ENCODE data around the gene ZNF418.
"Not testable (repeated sequence)": the region's sequence is repeated elsewhere in the genome, so short reads cannot be mapped to it uniquely, and the experiment has no call there.

Gene ZNF418

DNA sequence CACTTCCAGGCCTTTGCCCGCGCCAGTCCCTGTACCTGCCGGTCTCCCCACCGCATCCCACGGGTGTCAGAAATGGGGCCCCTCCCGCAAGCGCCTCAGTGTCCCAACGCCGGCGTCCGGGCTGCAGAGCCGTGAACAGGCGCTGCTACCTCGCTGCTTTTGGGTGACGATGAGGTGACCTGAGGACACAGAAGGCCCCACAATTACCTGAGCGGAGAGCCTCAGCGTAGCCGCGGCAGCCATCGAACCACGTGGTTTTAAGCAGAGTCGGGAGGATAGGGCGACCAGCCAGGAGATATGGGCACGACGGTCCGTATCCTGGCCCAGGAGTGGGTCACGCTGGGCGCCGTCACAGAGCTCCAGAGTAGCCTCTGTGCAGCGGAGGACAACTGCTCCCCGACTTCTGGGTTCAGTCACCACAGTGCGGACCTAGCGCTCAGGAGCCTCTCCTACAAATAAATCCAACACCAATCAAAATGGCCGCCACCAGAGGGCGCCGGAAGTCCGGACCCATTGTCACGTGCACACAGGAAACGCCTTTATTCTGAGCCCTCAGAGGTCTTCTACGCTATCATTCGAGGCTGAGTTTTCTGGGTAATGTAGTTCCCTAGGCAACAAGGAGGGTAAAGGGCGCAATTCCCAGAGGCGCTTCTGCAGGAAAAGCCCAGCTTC lies 46.5 kb downstream of the ZNF418 start, which contains the start of gene ZNF814:
TSS of gene ZNF814 (minus strand) at position 478 of the 672 bp plus-strand sequence. CDS start at position 243, 235 bp downstream.
- peak; percentile 91 for DNase-seq

DNA sequence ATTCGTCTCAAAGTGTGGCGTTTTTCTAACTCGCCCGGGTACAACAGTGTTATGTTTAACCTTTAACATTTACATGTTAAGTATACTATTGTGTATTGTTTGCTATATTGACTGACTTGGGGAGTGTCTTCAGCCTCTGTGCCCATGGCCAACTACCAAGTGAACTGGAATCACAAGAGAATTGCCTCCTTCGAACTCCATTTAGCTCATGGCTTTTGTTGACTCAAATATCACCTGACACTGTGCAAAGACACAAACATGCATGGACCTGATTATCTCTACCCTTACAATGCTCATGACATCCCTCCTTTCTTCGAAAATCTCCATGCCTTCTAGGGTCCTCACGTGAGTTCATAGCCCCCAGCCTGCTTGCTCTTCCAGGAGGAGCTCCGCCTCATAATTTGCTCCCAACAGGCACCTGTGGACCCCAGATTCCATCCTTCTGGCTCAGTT lies 47.1 kb downstream of the ZNF418 start:
- no peak for DNase-seq

GRCh38 chr19:57887195-57887941 lies 47.8 kb downstream of the ZNF418 start:
- no peak for DNase-seq

DNA sequence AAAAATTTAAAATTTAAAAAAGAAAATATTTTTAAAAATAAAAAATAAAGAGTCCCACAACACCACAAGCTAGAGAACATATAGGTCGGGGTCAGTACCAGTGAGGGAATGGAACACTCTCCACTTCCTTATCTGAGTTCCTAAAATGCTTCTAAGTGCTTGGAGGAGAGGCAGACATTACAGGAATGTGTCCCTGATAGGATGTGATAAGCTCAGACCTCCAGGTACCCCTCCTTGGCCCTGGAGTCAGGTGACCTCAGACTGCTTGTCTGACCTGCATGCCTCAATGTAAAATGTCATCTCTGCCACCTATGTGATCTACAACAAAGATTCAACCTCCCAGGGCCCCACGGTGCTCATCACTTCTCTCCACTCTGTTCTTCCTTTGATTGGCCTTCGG lies 49.2 kb downstream of the ZNF418 start:
- no peak for DNase-seq

- DNase-seq, result not testable (repeated sequence)
These were observed 61.1 kb downstream of the ZNF418 start for GRCh38 chr19:57873883-57874799.

DNA sequence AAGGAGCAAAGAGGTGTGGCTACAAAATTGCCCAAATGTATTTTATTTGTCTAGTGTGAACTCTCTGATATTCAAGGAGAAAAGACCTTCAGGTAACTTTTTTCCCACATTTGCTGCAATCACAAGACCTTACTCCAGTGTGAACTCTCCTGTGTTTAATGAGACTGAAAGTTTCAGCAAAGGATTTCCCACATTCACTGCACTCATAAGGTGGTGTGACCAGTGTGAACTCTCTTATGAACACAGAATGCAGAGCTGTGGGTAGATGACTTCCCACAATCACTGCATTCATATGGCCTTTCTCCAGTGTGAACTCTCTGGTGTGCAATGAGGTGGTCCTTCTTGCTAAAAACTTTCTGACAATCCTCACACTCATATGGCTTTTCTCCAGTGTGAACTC lies 62.8 kb downstream of the ZNF418 start:
- DNase-seq, result no peak

Measured in right hindlimb (tissue), 1 donor.